HEK293 (cell line): ENCODE measurements around the gene ICAM1.

ENCODE experiments used
- CTCF ChIP-seq: fragments of 450-650 bp; formaldehyde crosslinking; IDR thresholded peaks from 2 replicates; pipeline ENCODE4 v1.5.1; 2016; ENCODE audit warnings: missing biosample characterization, missing genetic modification characterization
- ELK4 ChIP-seq: IDR thresholded peaks from 2 replicates; pipeline ENCODE4 v1.6.1; 2011; ENCODE audit warnings: mild to moderate bottlenecking, low read depth, low read length, borderline replicate concordance
- SP2 ChIP-seq: fragments of 450-650 bp; formaldehyde crosslinking; IDR thresholded peaks from 2 replicates; pipeline ENCODE4 v1.5.1; 2016; ENCODE audit warnings: missing biosample characterization, missing genetic modification characterization
- YY1 ChIP-seq: fragments of 450-650 bp; formaldehyde crosslinking; IDR thresholded peaks from 2 replicates; pipeline ENCODE4 v1.5.1; 2018; ENCODE audit warnings: missing biosample characterization, missing genetic modification characterization
- ZBTB21 ChIP-seq: fragments of 450-650 bp; formaldehyde crosslinking; IDR thresholded peaks from 2 replicates; pipeline ENCODE4 v1.5.1; 2017; ENCODE audit warnings: missing biosample characterization, missing genetic modification characterization
- ZNF121 ChIP-seq: fragments of 450-650 bp; formaldehyde crosslinking; IDR thresholded peaks from 2 replicates; pipeline ENCODE4 v1.5.1; 2016; ENCODE audit warnings: missing biosample characterization, missing genetic modification characterization
- ZNF24 ChIP-seq: fragments of 450-650 bp; formaldehyde crosslinking; IDR thresholded peaks from 2 replicates; pipeline ENCODE4 v1.5.1; 2016; ENCODE audit warnings: missing biosample characterization, missing genetic modification characterization
- ZNF416 ChIP-seq: fragments of 450-650 bp; formaldehyde crosslinking; IDR thresholded peaks from 2 replicates; pipeline ENCODE4 v1.5.1; 2016; ENCODE audit warnings: missing biosample characterization, missing genetic modification characterization
- ZNF596 ChIP-seq: fragments of 450-650 bp; IDR thresholded peaks from 2 replicates; pipeline ENCODE4 v1.5.0; 2018; ENCODE audit warnings: missing biosample characterization, mild to moderate bottlenecking, missing genetic modification characterization, moderate library complexity
- ZSCAN30 ChIP-seq: fragments of 450-650 bp; IDR thresholded peaks from 2 replicates; pipeline ENCODE4 v1.5.1; 2018; ENCODE audit warnings: missing biosample characterization, mild to moderate bottlenecking, missing genetic modification characterization, moderate library complexity
- TF ChIP-seq, protein P1 (sequence below): fragments of 450-650 bp; formaldehyde crosslinking; IDR thresholded peaks from 2 replicates; pipeline ENCODE4 v1.5.1; 2016; ENCODE audit warnings: missing biosample characterization, missing genetic modification characterization
- TF ChIP-seq, protein P2 (sequence below): fragments of 450-650 bp; formaldehyde crosslinking; IDR thresholded peaks from 2 replicates; pipeline ENCODE4 v1.5.1; 2016; ENCODE audit warnings: missing biosample characterization, missing genetic modification characterization

GRCh38 chr19:10329555-10329954 is 58.6 kb downstream of the ICAM1 start:
- no peak for TF ChIP-seq CTCF (tag by site-specific recombination)
- no peak for TF ChIP-seq ZNF596 (tag by site-specific recombination)
- no peak for TF ChIP-seq YY1 (tag by site-specific recombination)
- TF ChIP-seq ZNF121 (tag by site-specific recombination), result no peak
- TF ChIP-seq, protein P1, sequence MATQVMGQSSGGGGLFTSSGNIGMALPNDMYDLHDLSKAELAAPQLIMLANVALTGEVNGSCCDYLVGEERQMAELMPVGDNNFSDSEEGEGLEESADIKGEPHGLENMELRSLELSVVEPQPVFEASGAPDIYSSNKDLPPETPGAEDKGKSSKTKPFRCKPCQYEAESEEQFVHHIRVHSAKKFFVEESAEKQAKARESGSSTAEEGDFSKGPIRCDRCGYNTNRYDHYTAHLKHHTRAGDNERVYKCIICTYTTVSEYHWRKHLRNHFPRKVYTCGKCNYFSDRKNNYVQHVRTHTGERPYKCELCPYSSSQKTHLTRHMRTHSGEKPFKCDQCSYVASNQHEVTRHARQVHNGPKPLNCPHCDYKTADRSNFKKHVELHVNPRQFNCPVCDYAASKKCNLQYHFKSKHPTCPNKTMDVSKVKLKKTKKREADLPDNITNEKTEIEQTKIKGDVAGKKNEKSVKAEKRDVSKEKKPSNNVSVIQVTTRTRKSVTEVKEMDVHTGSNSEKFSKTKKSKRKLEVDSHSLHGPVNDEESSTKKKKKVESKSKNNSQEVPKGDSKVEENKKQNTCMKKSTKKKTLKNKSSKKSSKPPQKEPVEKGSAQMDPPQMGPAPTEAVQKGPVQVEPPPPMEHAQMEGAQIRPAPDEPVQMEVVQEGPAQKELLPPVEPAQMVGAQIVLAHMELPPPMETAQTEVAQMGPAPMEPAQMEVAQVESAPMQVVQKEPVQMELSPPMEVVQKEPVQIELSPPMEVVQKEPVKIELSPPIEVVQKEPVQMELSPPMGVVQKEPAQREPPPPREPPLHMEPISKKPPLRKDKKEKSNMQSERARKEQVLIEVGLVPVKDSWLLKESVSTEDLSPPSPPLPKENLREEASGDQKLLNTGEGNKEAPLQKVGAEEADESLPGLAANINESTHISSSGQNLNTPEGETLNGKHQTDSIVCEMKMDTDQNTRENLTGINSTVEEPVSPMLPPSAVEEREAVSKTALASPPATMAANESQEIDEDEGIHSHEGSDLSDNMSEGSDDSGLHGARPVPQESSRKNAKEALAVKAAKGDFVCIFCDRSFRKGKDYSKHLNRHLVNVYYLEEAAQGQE (tag by site-specific recombination), result no peak
- TF ChIP-seq ZSCAN30 (tag by site-specific recombination), result no peak
- no peak for TF ChIP-seq ELK4
- TF ChIP-seq, protein P2, sequence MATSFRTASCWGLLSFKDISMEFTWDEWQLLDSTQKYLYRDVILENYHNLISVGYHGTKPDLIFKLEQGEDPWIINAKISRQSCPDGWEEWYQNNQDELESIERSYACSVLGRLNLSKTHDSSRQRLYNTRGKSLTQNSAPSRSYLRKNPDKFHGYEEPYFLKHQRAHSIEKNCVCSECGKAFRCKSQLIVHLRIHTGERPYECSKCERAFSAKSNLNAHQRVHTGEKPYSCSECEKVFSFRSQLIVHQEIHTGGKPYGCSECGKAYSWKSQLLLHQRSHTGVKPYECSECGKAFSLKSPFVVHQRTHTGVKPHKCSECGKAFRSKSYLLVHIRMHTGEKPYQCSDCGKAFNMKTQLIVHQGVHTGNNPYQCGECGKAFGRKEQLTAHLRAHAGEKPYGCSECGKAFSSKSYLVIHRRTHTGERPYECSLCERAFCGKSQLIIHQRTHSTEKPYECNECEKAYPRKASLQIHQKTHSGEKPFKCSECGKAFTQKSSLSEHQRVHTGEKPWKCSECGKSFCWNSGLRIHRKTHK (tag by site-specific recombination), result no peak
- TF ChIP-seq ZBTB21 (tag by site-specific recombination), result no peak
- TF ChIP-seq SP2, result no peak
- TF ChIP-seq ZNF24, result no peak
- no peak for TF ChIP-seq ZNF416 (tag by site-specific recombination)
